Endothelial cell of umbilical vein (primary cell): ENCODE measurements around the gene CABP2. TPM values are rescaled to one million over a fixed set of nuclear protein-coding genes. Genes with fewer than 3 reads are reported as not detected.

ENCODE experiments used
- BruUV-seq: library from RNA; stranded (reverse); fragments of 400-500 nt; replicated peaks from 2 replicates; lab custom pipeline; 2021; lab: Mats Ljungman, UMichigan
- CTCF ChIA-PET: fragments of 300-600, 350-600 bp; sonication (Branson Sonifier 250); formaldehyde crosslinking; loops from one replicate; lab custom pipeline; 2021; ENCODE audit warnings: antibody characterized with exemption, inconsistent platforms; lab: Charles Lee
- POLR2A ChIA-PET: fragments of 300-600, 350-600 bp; sonication (Branson Sonifier 250); formaldehyde crosslinking; loops from one replicate; lab custom pipeline; 2021; ENCODE audit warnings: antibody characterized with exemption, inconsistent platforms; lab: Charles Lee
- DNase-seq: peaks from one replicate; pipeline ENCODE4 v3.0.0-alpha.2; 2011; ENCODE audit warnings: low read depth, low spot score
- FAIRE-seq: peaks from 2 replicates; lab custom pipeline; 2011; peaks lifted over from hg19 to GRCh38; lab: Jason Lieb, UNC
- H2AFZ ChIP-seq: 2 replicates; pipeline ENCODE4 v1.6.0; 2012; ENCODE audit warnings: low read depth, low read length, control low read depth, inconsistent platforms
- H3K27ac ChIP-seq: 2 replicates; pipeline ENCODE4 v1.5.1; 2011; ENCODE audit warnings: low read depth, mild to moderate bottlenecking, control low read depth, low read length, moderate library complexity; ENCODE audit not compliant: insufficient read depth
- H3K27me3 ChIP-seq, 2 experiments: 2 replicates each; pipeline versions ENCODE4 v1.6.0 to v1.6.1; 2011; ENCODE audit warnings: low read length in 2 of 2, mixed read lengths in 1 of 2; ENCODE audit not compliant: control insufficient read depth in 2 of 2, insufficient read depth in 2 of 2
- H3K36me3 ChIP-seq, 2 experiments: 2 replicates in 1 of 2; 3 replicates in 1 of 2; pipeline ENCODE4 v1.5.1; 2011; ENCODE audit warnings: low read length in 2 of 2, mild to moderate bottlenecking in 1 of 2, moderate library complexity in 1 of 2; ENCODE audit not compliant: control insufficient read depth in 2 of 2, insufficient read depth in 2 of 2; ENCODE audit errors: extremely low read depth in 1 of 2
- H3K4me1 ChIP-seq: 3 replicates; pipeline ENCODE4 v1.5.1; 2011; ENCODE audit warnings: mild to moderate bottlenecking, low read length; ENCODE audit not compliant: control insufficient read depth, insufficient read depth; ENCODE audit errors: extremely low read depth
- H3K4me2 ChIP-seq: 2 replicates; pipeline ENCODE4 v1.6.1; 2011; ENCODE audit warnings: low read length, control low read depth, mixed read lengths; ENCODE audit not compliant: insufficient read depth
- H3K4me3 ChIP-seq, 3 experiments: fragments of 200-600 bp in 1 of 3; sonication (generic), shearing (Covaris generic) in 1 of 3; replicated peaks in 1 of 3; 2 replicates each; pipeline ENCODE4 v1.5.1; 2011 to 2016; ENCODE audit warnings: control low read depth in 3 of 3, low read length in 3 of 3, mild to moderate bottlenecking in 2 of 3, inconsistent platforms in 1 of 3, low read depth in 1 of 3, moderate library complexity in 1 of 3; ENCODE audit not compliant: insufficient read depth in 1 of 3
- H3K79me2 ChIP-seq: 2 replicates; pipeline ENCODE4 v1.6.0; 2012; ENCODE audit warnings: low read length, inconsistent platforms; ENCODE audit not compliant: control insufficient read depth, insufficient read depth
- H3K9ac ChIP-seq: replicated peaks from 2 replicates; pipeline ENCODE3; 2011; ENCODE audit warnings: low read length, control low read depth; ENCODE audit not compliant: insufficient read depth; ENCODE audit errors: extremely low read depth
- H3K9me1 ChIP-seq: replicated peaks from 3 replicates; pipeline ENCODE4 v1.6.0; 2011; ENCODE audit warnings: mild to moderate bottlenecking, low read length; ENCODE audit not compliant: control insufficient read depth, insufficient read depth; ENCODE audit errors: extremely low read depth
- H3K9me3 ChIP-seq: replicated peaks from 2 replicates; pipeline ENCODE4 v1.5.1; 2012; ENCODE audit warnings: low read length, inconsistent platforms; ENCODE audit not compliant: control insufficient read depth, insufficient read depth
- H4K20me1 ChIP-seq: replicated peaks from 2 replicates; pipeline ENCODE3; 2011; ENCODE audit warnings: mild to moderate bottlenecking, low read length; ENCODE audit not compliant: control insufficient read depth, insufficient read depth; ENCODE audit errors: extremely low read depth
- CTCF ChIP-seq, 2 donors: IDR thresholded peaks; 1 replicate in 1 of 2; 2 replicates in 1 of 2; pipeline ENCODE4 v1.5.1; 2011; ENCODE audit warnings: low read length in 2 of 2, mild to moderate bottlenecking in 2 of 2, moderate library complexity in 2 of 2, control low read depth in 1 of 2, inconsistent platforms in 1 of 2, low read depth in 1 of 2; ENCODE audit not compliant: insufficient read depth in 1 of 2; ENCODE audit errors: extremely low read depth in 1 of 2
- EZH2 ChIP-seq: IDR thresholded peaks from 2 replicates; pipeline ENCODE4 v1.6.1; 2012; ENCODE audit warnings: borderline replicate concordance, low read depth, mild to moderate bottlenecking, moderate library complexity, low read length, inconsistent platforms; ENCODE audit not compliant: severe bottlenecking
- FOS ChIP-seq: IDR thresholded peaks from 2 replicates; pipeline ENCODE4 v1.6.1; 2011; ENCODE audit warnings: mild to moderate bottlenecking, low read length, moderate library complexity, borderline replicate concordance; ENCODE audit not compliant: insufficient read depth
- GATA2 ChIP-seq: IDR thresholded peaks from 2 replicates; pipeline ENCODE4 v1.7.0; 2011; ENCODE audit warnings: low read depth, mild to moderate bottlenecking, moderate library complexity, mixed read lengths, low read length; ENCODE audit not compliant: insufficient read length, insufficient read depth
- JUN ChIP-seq: IDR thresholded peaks from 2 replicates; pipeline ENCODE4 v1.6.1; 2011; ENCODE audit warnings: borderline replicate concordance, low read depth; ENCODE audit not compliant: insufficient read length, insufficient read depth
- MAX ChIP-seq: IDR thresholded peaks from 2 replicates; pipeline ENCODE4 v1.6.1; 2011; ENCODE audit not compliant: insufficient read depth, insufficient read length
- MYC ChIP-seq: IDR thresholded peaks from one replicate; pipeline ENCODE4 v1.6.1; 2011; ENCODE audit warnings: mild to moderate bottlenecking, low read depth, low read length
- POLR2A ChIP-seq: IDR thresholded peaks from 2 replicates; pipeline ENCODE4 v1.6.1; 2012; ENCODE audit warnings: low read depth, mild to moderate bottlenecking, control low read depth, low read length
- POLR2AphosphoS5 ChIP-seq: IDR thresholded peaks from 2 replicates; pipeline ENCODE4 v1.6.1; 2012; ENCODE audit warnings: low read depth, mild to moderate bottlenecking, control low read depth, low read length, moderate library complexity; ENCODE audit not compliant: insufficient read depth
- dilution Hi-C: fragments of 300-500 bp; cut with MboI; formaldehyde crosslinking; loops from one replicate; pipeline ENCODE4 v1.15.0; 2019; ENCODE audit warnings: low sequenced_read_pairs; ENCODE audit not compliant: extremely low pct_ligation_motif_present
- intact Hi-C: fragments of 100-400 bp; cut with micrococcal nuclease; formaldehyde crosslinking; loops from one replicate; pipeline ENCODE4 v1.10.0; 2022
- polyA plus RNA-seq, 4 experiments: library from polyadenylated mRNA; depleted of rRNA in 3 of 4; stranded (reverse) in 3 of 4; unstranded in 1 of 4; fragments of >200 nt; gene quantifications; 2 replicates each; pipeline versions ENCODE4 v1.2.1 to v1.2.3, GENCODE V29; 2011 to 2012; ENCODE audit warnings: missing spikeins in 1 of 4
- total RNA-seq: library from RNA; stranded (reverse); gene quantifications from 2 replicates; pipeline ENCODE4 v1.2.3, GENCODE V29; 2021

Gene CABP2
- total and polyA plus RNA-seq, 2 donors (not counting 3 experiments of a cell fraction or from before 2014, with no cell fraction given) = not detected

GRCh38 chr11:67572747-67573419, 49.6 kb upstream of the CABP2 start:
- peak overlapping the region; percentile 47 for H3K4me2 ChIP-seq
- no peaks in the 10 kb centered on the region for H3K9me1 ChIP-seq
- peaks cover 24% of the 10 kb centered on the region for H3K4me1 ChIP-seq
- no peaks in the 10 kb centered on the region for H3K36me3 ChIP-seq
- H3K27ac ChIP-seq = peak overlapping the region; percentile 55
- no peak for TF ChIP-seq POLR2A
- no peak for TF ChIP-seq GATA2
- no peak for TF ChIP-seq EZH2
- peak; percentile 36 for TF ChIP-seq JUN
- TF ChIP-seq CTCF (IDR thresholded peaks at IDR 0.05; ENCODE audit: extremely low read depth in 1 of 2, insufficient read depth in 1 of 2, low read depth in 1 of 2, low read length in 2 of 2) = peak; percentile 65 to 80
- TF ChIP-seq MAX = no peak
- peak; percentile 43 for TF ChIP-seq FOS
- TF ChIP-seq POLR2AphosphoS5 = no peak
- TF ChIP-seq MYC = no peak
- peak overlapping the region; percentile 72 for H2AFZ ChIP-seq
- H3K9ac ChIP-seq = peak overlapping the region; percentile 31
- ChIA-PET CTCF (interaction anchor here (0.5 to 3.5 kb wide), 17 partner anchors 9 to 219 kb away, joined by 3 to 17 read pairs (median 4); partner anchors contain the start of genes GSTP1 and NUDT8), POLR2A (no interaction called here)
- intact Hi-C loops = loop anchor here (1.0 to 2.0 kb wide), 2 partner anchors 10 to 34 kb away; partner anchors contain the start of genes GSTP1 and NDUFV1
- H3K9me3 ChIP-seq = no peaks in the 10 kb centered on the region
- no peaks in the 10 kb centered on the region for H3K27me3 ChIP-seq
- dilution Hi-C loops = no loop called here
- H3K79me2 ChIP-seq = no peaks in the 10 kb centered on the region
- DNase-seq (peak; percentile 51), FAIRE-seq (peak; percentile 82)
- H3K4me3 ChIP-seq = no peak overlapping the region
- no peaks in the 10 kb centered on the region for H4K20me1 ChIP-seq
- BruUV-seq = TSS peak; percentile 37
